NOMO-1 (cell line): ENCODE results near the gene USP17L19.
"Not testable (repeated sequence)": the region's sequence is repeated elsewhere in the genome, so short reads cannot be mapped to it uniquely, and the experiment has no call there.

ENCODE experiments used
- DNase-seq, 2 experiments: peaks; one replicate each; lab custom pipeline; 2025; ENCODE audit not compliant: unreplicated experiment in 2 of 2; lab: John Stamatoyannopoulos, UW

Gene USP17L19, protein sequence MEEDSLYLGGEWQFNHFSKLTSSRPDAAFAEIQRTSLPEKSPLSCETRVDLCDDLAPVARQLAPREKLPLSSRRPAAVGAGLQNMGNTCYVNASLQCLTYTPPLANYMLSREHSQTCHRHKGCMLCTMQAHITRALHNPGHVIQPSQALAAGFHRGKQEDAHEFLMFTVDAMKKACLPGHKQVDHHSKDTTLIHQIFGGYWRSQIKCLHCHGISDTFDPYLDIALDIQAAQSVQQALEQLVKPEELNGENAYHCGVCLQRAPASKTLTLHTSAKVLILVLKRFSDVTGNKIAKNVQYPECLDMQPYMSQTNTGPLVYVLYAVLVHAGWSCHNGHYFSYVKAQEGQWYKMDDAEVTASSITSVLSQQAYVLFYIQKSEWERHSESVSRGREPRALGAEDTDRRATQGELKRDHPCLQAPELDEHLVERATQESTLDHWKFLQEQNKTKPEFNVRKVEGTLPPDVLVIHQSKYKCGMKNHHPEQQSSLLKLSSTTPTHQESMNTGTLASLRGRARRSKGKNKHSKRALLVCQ

DNA sequence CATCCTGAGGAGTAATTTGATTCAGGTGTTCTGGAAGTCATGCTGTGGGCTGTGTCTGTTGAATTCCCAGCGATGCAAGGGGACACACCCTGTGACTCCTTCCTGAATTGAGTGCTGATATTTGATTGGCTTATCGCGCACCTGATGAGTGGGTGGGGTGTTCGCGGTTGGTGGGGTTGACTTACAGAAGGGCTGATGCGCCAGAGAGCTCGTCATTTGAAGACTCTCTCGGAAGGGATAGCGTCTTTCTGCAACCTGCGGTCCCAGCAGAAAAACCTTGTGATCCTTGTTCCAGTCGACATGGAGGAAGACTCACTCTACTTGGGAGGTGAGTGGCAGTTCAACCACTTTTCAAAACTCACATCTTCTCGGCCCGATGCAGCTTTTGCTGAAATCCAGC lies at the start of gene USP17L19:
Gene USP17L19 (plus strand): TSS at position 301 of the 400 bp plus-strand sequence. CDS start 0 bp downstream, at position 301.
- DNase-seq = not testable (repeated sequence)

DNA sequence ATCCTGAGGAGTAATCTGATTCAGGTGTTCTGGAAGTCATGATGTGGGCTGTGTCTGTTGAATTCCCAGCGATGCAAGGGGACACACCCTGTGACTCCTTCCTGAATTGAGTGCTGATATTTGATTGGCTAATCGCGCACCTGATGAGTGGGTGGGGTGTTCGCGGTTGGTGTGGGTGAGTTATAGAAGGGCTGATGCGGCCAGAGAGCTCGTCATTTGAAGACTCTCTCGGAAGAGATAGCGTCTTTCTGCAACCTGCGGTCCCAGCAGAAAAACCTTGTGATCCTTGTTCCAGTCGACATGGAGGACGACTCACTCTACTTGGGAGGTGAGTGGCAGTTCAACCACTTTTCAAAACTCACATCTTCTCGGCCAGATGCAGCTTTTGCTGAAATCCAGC lies 42.8 kb upstream of the USP17L19 start, which contains the start of gene USP17L10:
Gene USP17L10 (plus strand): TSS at position 301 of the 400 bp plus-strand sequence. CDS start 0 bp downstream, at position 301.
- DNase-seq = not testable (repeated sequence)

DNA sequence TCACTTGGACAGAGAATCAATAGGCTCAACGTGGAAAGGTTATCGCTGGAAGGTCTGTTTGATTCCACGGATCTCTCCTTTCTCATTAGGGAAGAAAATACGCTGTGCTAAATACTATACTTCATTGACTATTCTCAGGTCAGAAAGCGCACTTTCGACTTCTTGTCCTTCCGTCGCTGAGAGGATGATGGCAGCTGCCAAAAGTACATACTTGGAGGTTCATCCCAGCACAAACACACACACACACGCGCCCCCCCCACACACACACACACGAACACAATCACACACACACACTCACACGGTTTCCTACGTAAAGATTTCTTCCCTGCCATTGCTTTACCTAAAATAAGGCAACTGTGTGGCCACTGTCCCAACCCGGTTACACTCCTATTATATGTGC lies 38.5 kb upstream of the USP17L19 start:
- DNase-seq = not testable (repeated sequence)

DNA sequence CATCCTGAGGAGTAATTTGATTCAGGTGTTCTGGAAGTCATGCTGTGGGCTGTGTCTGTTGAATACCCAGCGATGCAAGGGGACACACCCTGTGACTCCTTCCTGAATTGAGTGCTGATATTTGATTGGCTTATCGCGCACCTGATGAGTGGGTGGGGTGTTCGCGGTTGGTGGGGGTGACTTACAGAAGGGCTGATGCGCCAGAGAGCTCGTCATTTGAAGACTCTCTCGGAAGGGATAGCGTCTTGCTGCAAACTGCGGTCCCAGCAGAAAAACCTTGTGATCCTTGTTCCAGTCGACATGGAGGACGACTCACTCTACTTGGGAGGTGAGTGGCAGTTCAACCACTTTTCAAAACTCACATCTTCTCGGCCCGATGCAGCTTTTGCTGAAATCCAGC lies 38.1 kb upstream of the USP17L19 start, which contains the start of gene USP17L11:
Gene USP17L11 (plus strand): TSS at position 301 of the 400 bp plus-strand sequence. CDS start 0 bp downstream, at position 301.
- DNase-seq = not testable (repeated sequence)

DNA sequence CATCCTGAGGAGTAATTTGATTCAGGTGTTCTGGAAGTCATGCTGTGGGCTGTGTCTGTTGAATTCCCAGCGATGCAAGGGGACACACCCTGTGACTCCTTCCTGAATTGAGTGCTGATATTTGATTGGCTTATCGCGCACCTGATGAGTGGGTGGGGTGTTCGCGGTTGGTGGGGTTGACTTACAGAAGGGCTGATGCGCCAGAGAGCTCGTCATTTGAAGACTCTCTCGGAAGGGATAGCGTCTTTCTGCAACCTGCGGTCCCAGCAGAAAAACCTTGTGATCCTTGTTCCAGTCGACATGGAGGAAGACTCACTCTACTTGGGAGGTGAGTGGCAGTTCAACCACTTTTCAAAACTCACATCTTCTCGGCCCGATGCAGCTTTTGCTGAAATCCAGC lies 33.3 kb upstream of the USP17L19 start, which contains the start of gene USP17L12:
Gene USP17L12 (plus strand): TSS at position 301 of the 400 bp plus-strand sequence. CDS start 0 bp downstream, at position 301.
- DNase-seq = not testable (repeated sequence)

DNA sequence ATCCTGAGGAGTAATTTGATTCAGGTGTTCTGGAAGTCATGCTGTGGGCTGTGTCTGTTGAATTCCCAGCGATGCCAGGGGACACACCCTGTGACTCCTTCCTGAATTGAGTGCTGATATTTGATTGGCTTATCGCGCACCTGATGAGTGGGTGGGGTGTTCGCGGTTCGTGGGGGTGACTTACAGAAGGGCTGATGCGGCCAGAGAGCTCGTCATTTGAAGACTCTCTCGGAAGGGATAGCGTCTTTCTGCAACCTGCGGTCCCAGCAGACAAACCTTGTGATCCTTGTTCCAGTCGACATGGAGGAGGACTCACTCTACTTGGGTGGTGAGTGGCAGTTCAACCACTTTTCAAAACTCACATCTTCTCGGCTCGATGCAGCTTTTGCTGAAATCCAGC lies 28.6 kb upstream of the USP17L19 start, which contains the start of gene USP17L13:
Gene USP17L13 (plus strand): TSS at position 301 of the 400 bp plus-strand sequence. CDS start 0 bp downstream, at position 301.
- DNase-seq = not testable (repeated sequence)

DNA sequence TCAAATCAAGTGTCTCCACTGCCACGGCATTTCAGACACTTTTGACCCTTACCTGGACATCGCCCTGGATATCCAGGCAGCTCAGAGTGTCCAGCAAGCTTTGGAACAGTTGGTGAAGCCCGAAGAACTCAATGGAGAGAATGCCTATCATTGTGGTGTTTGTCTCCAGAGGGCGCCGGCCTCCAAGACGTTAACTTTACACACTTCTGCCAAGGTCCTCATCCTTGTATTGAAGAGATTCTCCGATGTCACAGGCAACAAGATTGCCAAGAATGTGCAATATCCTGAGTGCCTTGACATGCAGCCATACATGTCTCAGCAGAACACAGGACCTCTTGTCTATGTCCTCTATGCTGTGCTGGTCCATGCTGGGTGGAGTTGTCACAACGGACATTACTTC lies 22.9 kb upstream of the USP17L19 start:
- not testable (repeated sequence) for DNase-seq

- not testable (repeated sequence) for DNase-seq
Measured at GRCh38 chr4:9234085-9234484, 19.1 kb upstream of the USP17L19 start, which contains the start of gene USP17L15. TSS of gene USP17L15 (plus strand) at chr4:9234385. CDS start at chr4:9234385, 0 bp downstream.

GRCh38 chr4:9238461-9238860 lies 14.7 kb upstream of the USP17L19 start:
- DNase-seq = not testable (repeated sequence)

- not testable (repeated sequence) for DNase-seq
Measured at GRCh38 chr4:9243579-9243978, 9.6 kb upstream of the USP17L19 start, which contains the start of gene USP17L17. TSS of gene USP17L17 (plus strand) at chr4:9243879. CDS start at chr4:9243879, 0 bp downstream.

DNA sequence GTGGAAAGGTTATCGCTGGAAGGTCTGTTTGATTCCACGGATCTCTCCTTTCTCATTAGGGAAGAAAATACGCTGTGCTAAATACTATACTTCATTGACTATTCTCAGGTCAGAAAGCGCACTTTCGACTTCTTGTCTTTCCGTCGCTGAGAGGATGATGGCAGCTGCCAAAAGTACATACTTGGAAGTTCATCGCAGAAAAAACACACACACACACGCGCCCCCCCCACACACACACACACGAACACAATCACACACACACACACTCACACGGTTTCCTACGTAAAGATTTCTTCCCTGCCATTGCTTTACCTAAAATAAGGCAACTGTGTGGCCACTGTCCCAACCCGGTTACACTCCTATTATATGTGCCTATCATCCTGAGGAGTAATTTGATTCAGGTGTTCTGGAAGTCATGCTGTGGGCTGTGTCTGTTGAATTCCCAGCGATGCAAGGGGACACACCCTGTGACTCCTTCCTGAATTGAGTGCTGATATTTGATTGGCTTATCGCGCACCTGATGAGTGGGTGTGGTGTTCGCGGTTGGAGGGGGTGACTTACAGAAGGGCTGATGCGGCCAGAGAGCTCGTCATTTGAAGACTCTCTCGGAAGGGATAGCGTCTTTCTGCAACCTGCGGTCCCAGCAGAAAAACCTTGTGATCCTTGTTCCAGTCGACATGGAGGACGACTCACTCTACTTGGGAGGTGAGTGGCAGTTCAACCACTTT lies 5.1 kb upstream of the USP17L19 start, which contains the start of gene USP17L18:
Gene USP17L18 (plus strand): TSS at position 678 of the 728 bp plus-strand sequence. CDS start 0 bp downstream, at position 678.
- DNase-seq = not testable (repeated sequence)

DNA sequence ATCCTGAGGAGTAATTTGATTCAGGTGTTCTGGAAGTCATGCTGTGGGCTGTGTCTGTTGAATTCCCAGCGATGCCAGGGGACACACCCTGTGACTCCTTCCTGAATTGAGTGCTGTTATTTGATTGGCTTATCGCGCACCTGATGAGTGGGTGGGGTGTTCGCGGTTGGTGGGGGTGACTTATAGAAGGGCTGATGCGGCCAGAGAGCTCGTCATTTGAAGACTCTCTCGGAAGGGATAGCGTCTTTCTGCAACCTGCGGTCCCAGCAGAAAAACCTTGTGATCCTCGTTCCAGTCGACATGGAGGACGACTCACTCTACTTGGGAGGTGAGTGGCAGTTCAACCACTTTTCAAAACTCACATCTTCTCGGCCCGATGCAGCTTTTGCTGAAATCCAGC lies 4.6 kb downstream of the USP17L19 start, which contains the start of gene USP17L20:
Gene USP17L20 (plus strand): TSS at position 301 of the 400 bp plus-strand sequence. CDS start 0 bp downstream, at position 301.
- DNase-seq = not testable (repeated sequence)

DNA sequence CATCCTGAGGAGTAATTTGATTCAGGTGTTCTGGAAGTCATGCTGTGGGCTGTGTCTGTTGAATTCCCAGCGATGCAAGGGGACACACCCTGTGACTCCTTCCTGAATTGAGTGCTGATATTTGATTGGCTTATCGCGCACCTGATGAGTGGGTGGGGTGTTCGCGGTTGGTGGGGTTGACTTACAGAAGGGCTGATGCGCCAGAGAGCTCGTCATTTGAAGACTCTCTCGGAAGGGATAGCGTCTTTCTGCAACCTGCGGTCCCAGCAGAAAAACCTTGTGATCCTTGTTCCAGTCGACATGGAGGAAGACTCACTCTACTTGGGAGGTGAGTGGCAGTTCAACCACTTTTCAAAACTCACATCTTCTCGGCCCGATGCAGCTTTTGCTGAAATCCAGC lies 9.4 kb downstream of the USP17L19 start, which contains the start of gene USP17L21:
Gene USP17L21 (plus strand): TSS at position 301 of the 400 bp plus-strand sequence. CDS start 0 bp downstream, at position 301.
- DNase-seq = not testable (repeated sequence)

GRCh38 chr4:9267319-9267718 lies 14.1 kb downstream of the USP17L19 start, which contains the start of gene USP17L22:
TSS of gene USP17L22 (plus strand) at chr4:9267619. CDS start at chr4:9267619, 0 bp downstream.
- DNase-seq = not testable (repeated sequence)

DNA sequence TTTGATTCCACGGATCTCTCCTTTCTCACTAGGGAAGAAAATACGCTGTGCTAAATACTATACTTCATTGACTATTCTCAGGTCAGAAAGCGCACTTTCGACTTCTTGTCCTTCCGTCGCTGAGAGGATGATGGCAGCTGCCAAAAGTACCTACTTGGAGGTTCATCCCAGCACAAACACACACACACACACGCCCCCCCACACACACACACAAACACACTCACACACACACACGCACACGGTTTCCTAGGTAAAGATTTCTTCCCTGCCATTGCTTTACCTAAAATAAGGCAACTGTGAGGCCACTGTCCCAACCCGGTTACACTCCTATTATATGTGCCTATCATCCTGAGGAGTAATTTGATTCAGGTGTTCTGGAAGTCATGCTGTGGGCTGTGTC lies 18.5 kb downstream of the USP17L19 start:
- DNase-seq = not testable (repeated sequence)
